H1 (cell line): Measurements from ENCODE around the gene ARHGEF10L. TPM values are rescaled to one million over a fixed set of nuclear protein-coding genes. Genes with fewer than 3 reads are reported as not detected.

ENCODE experiments used
- CTCF ChIA-PET: fragments of 300-600 bp; sonication (Branson Sonifier 250); formaldehyde crosslinking; loops from one replicate; lab custom pipeline; 2021; ENCODE audit not compliant: partially characterized antibody; lab: Charles Lee
- POLR2A ChIA-PET: fragments of 300-600 bp; sonication (Branson Sonifier 250); formaldehyde crosslinking; loops from one replicate; lab custom pipeline; 2021; ENCODE audit warnings: inconsistent platforms; ENCODE audit not compliant: partially characterized antibody; lab: Charles Lee
- DNase-seq, 2 experiments: peaks; one replicate each; pipeline versions ENCODE4 v3.0.0 to v3.0.0-alpha.2; 2010 to 2022; ENCODE audit warnings: low spot score in 2 of 2, low read depth in 1 of 2, mixed read lengths in 1 of 2
- FAIRE-seq: peaks from 2 replicates; lab custom pipeline; 2011; peaks lifted over from hg19 to GRCh38; lab: Jason Lieb, UNC
- H2AFZ ChIP-seq: 2 replicates; pipeline ENCODE4 v1.8.1; 2012; ENCODE audit warnings: low read length, inconsistent platforms
- H2AK5ac ChIP-seq: 2 replicates; pipeline ENCODE4 v1.6.1; 2013; ENCODE audit warnings: low read depth, low read length
- H2BK120ac ChIP-seq: replicated peaks from 2 replicates; pipeline ENCODE3; 2013; ENCODE audit warnings: low read depth, low read length, inconsistent platforms
- H2BK12ac ChIP-seq: 2 replicates; pipeline ENCODE4 v1.6.1; 2013; ENCODE audit warnings: low read depth, low read length
- H2BK15ac ChIP-seq: 2 replicates; pipeline ENCODE4 v1.6.1; 2013; ENCODE audit warnings: low read length
- H2BK20ac ChIP-seq: 2 replicates; pipeline ENCODE4 v1.6.1; 2013; ENCODE audit warnings: low read length
- H2BK5ac ChIP-seq: 2 replicates; pipeline ENCODE4 v1.6.1; 2013; ENCODE audit warnings: low read depth, low read length
- H3K14ac ChIP-seq: 2 replicates; pipeline ENCODE4 v1.6.1; 2013; ENCODE audit warnings: inconsistent platforms; ENCODE audit not compliant: insufficient read length
- H3K18ac ChIP-seq: 2 replicates; pipeline ENCODE4 v1.6.1; 2013; ENCODE audit warnings: low read length; ENCODE audit errors: extremely low read depth
- H3K23ac ChIP-seq: 2 replicates; pipeline ENCODE4 v1.6.1; 2013; ENCODE audit warnings: inconsistent platforms; ENCODE audit not compliant: insufficient read length
- H3K23me2 ChIP-seq: 2 replicates; pipeline ENCODE4 v1.6.1; 2013; ENCODE audit warnings: low read depth, low read length
- H3K27ac ChIP-seq: 2 replicates; pipeline ENCODE4 v1.6.1; 2011; ENCODE audit warnings: low read depth, low read length, inconsistent platforms
- H3K27me3 ChIP-seq, 4 experiments: replicated peaks in 1 of 4; 1 replicate in 1 of 4; 2 replicates in 3 of 4; pipeline versions ENCODE4 v1.6.1 to v1.8.1; 2011 to 2013; ENCODE audit warnings: low read length in 3 of 4, mild to moderate bottlenecking in 3 of 4, inconsistent platforms in 2 of 4, mixed read lengths in 2 of 4, moderate library complexity in 1 of 4; ENCODE audit not compliant: control insufficient read depth in 3 of 4, insufficient read depth in 3 of 4; ENCODE audit errors: extremely low read depth in 1 of 4
- H3K36me3 ChIP-seq, 4 experiments: 2 replicates each; pipeline versions ENCODE4 v1.6.1 to v1.8.1; 2011 to 2013; ENCODE audit warnings: mild to moderate bottlenecking in 4 of 4, low read length in 3 of 4, moderate library complexity in 2 of 4, control low read depth in 1 of 4, inconsistent platforms in 1 of 4; ENCODE audit not compliant: insufficient read depth in 4 of 4, control insufficient read depth in 2 of 4
- H3K4ac ChIP-seq: replicated peaks from 2 replicates; pipeline ENCODE3; 2013; ENCODE audit warnings: low read length, low read depth, mixed read lengths, inconsistent platforms; ENCODE audit not compliant: insufficient read length
- H3K4me1 ChIP-seq, 4 experiments: replicated peaks in 1 of 4; 1 replicate in 1 of 4; 2 replicates in 3 of 4; pipeline versions ENCODE4 v1.6.1 to v1.8.1; 2011 to 2013; ENCODE audit warnings: low read length in 3 of 4, inconsistent platforms in 2 of 4, mixed read lengths in 1 of 4; ENCODE audit not compliant: insufficient read depth in 4 of 4, control insufficient read depth in 3 of 4
- H3K4me2 ChIP-seq, 2 experiments: 2 replicates each; pipeline versions ENCODE4 v1.6.1 to v1.8.1; 2011 to 2013; ENCODE audit warnings: low read depth in 2 of 2, low read length in 2 of 2, control low read depth in 1 of 2, inconsistent platforms in 1 of 2, mild to moderate bottlenecking in 1 of 2; ENCODE audit not compliant: insufficient read depth in 1 of 2
- H3K4me3 ChIP-seq, 4 experiments: fragments of 200-600, 300-600 bp in 1 of 4; sonication (generic), shearing (Covaris generic), sonication (Bioruptor Twin) in 1 of 4; 2 replicates each; pipeline versions ENCODE4 v1.5.1 to v1.8.1; 2011 to 2016; ENCODE audit warnings: low read length in 4 of 4, low read depth in 3 of 4, control low read depth in 2 of 4, inconsistent platforms in 2 of 4, mild to moderate bottlenecking in 2 of 4, mixed read lengths in 1 of 4, moderate library complexity in 1 of 4; ENCODE audit not compliant: insufficient read depth in 2 of 4; ENCODE audit errors: extremely low read depth in 1 of 4
- H3K56ac ChIP-seq: replicated peaks from 2 replicates; pipeline ENCODE3; 2013; ENCODE audit warnings: low read depth, mild to moderate bottlenecking, mixed read lengths, low read length, inconsistent platforms; ENCODE audit not compliant: insufficient read length
- H3K79me1 ChIP-seq: 2 replicates; pipeline ENCODE4 v1.6.1; 2013; ENCODE audit warnings: low read depth, low read length, control low read depth
- H3K79me2 ChIP-seq, 2 experiments: 2 replicates each; pipeline versions ENCODE4 v1.6.1 to v1.8.1; 2012 to 2013; ENCODE audit warnings: low read length in 2 of 2, mild to moderate bottlenecking in 2 of 2, inconsistent platforms in 1 of 2; ENCODE audit not compliant: insufficient read depth in 2 of 2, control insufficient read depth in 1 of 2
- H3K9ac ChIP-seq, 4 experiments: replicated peaks in 1 of 4; 1 replicate in 1 of 4; 2 replicates in 3 of 4; pipeline versions ENCODE4 v1.6.1 to v1.8.1; 2011 to 2013; ENCODE audit warnings: low read depth in 3 of 4, low read length in 3 of 4, control low read depth in 2 of 4, mild to moderate bottlenecking in 2 of 4, moderate library complexity in 2 of 4, inconsistent platforms in 1 of 4; ENCODE audit errors: extremely low read depth in 1 of 4
- H3K9me3 ChIP-seq, 2 experiments: 2 replicates each; pipeline versions ENCODE4 v1.6.1 to v1.8.1; 2012 to 2013; ENCODE audit warnings: mild to moderate bottlenecking in 2 of 2, moderate library complexity in 2 of 2, control low read depth in 1 of 2, inconsistent platforms in 1 of 2, low read depth in 1 of 2, low read length in 1 of 2, mixed read lengths in 1 of 2; ENCODE audit not compliant: insufficient read depth in 2 of 2
- H4K20me1 ChIP-seq, 2 experiments: replicated peaks in 1 of 2; 2 replicates each; pipeline versions ENCODE3 to v1.8.1; 2011 to 2013; ENCODE audit warnings: inconsistent platforms in 2 of 2, low read length in 2 of 2, mild to moderate bottlenecking in 1 of 2; ENCODE audit not compliant: insufficient read depth in 2 of 2, control insufficient read depth in 1 of 2
- H4K5ac ChIP-seq: 2 replicates; pipeline ENCODE4 v1.6.1; 2013; ENCODE audit warnings: low read length, low read depth, mixed read lengths, inconsistent platforms; ENCODE audit not compliant: insufficient read length
- H4K8ac ChIP-seq: 2 replicates; pipeline ENCODE4 v1.8.0; 2013; ENCODE audit warnings: mild to moderate bottlenecking, moderate library complexity, low read length, inconsistent platforms; ENCODE audit not compliant: insufficient read depth; ENCODE audit errors: extremely low read depth
- H4K91ac ChIP-seq: replicated peaks from 2 replicates; pipeline ENCODE3; 2013; ENCODE audit warnings: low read length, mixed read lengths, inconsistent platforms; ENCODE audit not compliant: insufficient read length
- ASH2L ChIP-seq: fragments of 200-600, 300-600 bp; sonication (generic); IDR thresholded peaks from one replicate; pipeline ENCODE4 v1.7.1; 2017; ENCODE audit warnings: low read length
- ATF3 ChIP-seq: IDR thresholded peaks from 2 replicates; pipeline ENCODE4 v1.6.1; 2011; ENCODE audit warnings: low read depth, mild to moderate bottlenecking, low read length; ENCODE audit not compliant: insufficient read depth
- BACH1 ChIP-seq: IDR thresholded peaks from 2 replicates; pipeline ENCODE4 v1.6.1; 2012; ENCODE audit warnings: low read length, improper control_type of control experiment
- JUND ChIP-seq: IDR thresholded peaks from 2 replicates; pipeline ENCODE4 v1.6.1; 2011; ENCODE audit warnings: mild to moderate bottlenecking, improper control_type of control experiment, low read length
- KDM1A ChIP-seq: fragments of 200-600, 300-600 bp; sonication (generic); IDR thresholded peaks from 2 replicates; pipeline ENCODE4 v1.7.1; 2016; ENCODE audit warnings: mild to moderate bottlenecking, low read length, borderline replicate concordance
- NRF1 ChIP-seq: IDR thresholded peaks from 2 replicates; pipeline ENCODE4 v1.6.1; 2011; ENCODE audit warnings: mild to moderate bottlenecking, low read depth, low read length, improper control_type of control experiment
- POLR2A ChIP-seq, 2 experiments: IDR thresholded peaks; 1 replicate in 1 of 2; 2 replicates in 1 of 2; pipeline ENCODE4 v1.6.1; 2011; ENCODE audit warnings: low read depth in 2 of 2, low read length in 2 of 2, mild to moderate bottlenecking in 2 of 2; ENCODE audit errors: control extremely low read depth in 1 of 2
- POU5F1 ChIP-seq: IDR thresholded peaks from 2 replicates; pipeline ENCODE4 v1.6.1; 2011; ENCODE audit warnings: low read depth, mild to moderate bottlenecking, low read length, moderate library complexity
- SIRT6 ChIP-seq: IDR thresholded peaks from one replicate; pipeline ENCODE4 v1.7.1; 2012; ENCODE audit warnings: low read length, inconsistent platforms
- YY1 ChIP-seq: IDR thresholded peaks from 2 replicates; pipeline ENCODE4 v1.6.1; 2011; ENCODE audit warnings: low read depth, mild to moderate bottlenecking, low read length
- WGBS, 2 experiments: shearing (Covaris generic) in 1 of 2; methylation state at CpG; one replicate each; pipeline versions ENCODE4 v1.1.6 to v1.1.7; 2013 to 2015; ENCODE audit warnings: low lambda C conversion rate in 2 of 2, mixed read lengths in 2 of 2, inconsistent platforms in 1 of 2, low coverage in 1 of 2, missing lambda C conversion rate in 1 of 2; ENCODE audit not compliant: insufficient replicate concordance in 2 of 2, insufficient coverage in 1 of 2, insufficient read length in 1 of 2; ENCODE audit errors: extremely low coverage in 1 of 2, missing lambda C conversion rate in 1 of 2; 5-methylcytosine and 5-hydroxymethylcytosine counted together
- polyA plus RNA-seq, 7 experiments: library from polyadenylated mRNA; depleted of rRNA in 3 of 7; stranded (reverse) in 5 of 7; unstranded in 2 of 7; fragments of >200 nt in 5 of 7; fragments of 200-250 nt in 2 of 7; gene quantifications; 1 replicate in 5 of 7; 2 replicates in 1 of 7; 4 replicates in 1 of 7; pipeline versions ENCODE4 v1.2.1 to v1.2.3, GENCODE V29; 2011 to 2013; ENCODE audit warnings: missing spikeins in 2 of 7, mixed read lengths in 2 of 7
- total RNA-seq: library from RNA; stranded (reverse); fragmentation: NEBNext Ultra II Directional; extraction: Animal tissue kit (Norgen Biotek cat#: 25700); gene quantifications from 2 replicates; pipeline ENCODE4 v1.2.1, GENCODE V29; 2021

Gene ARHGEF10L
- total and polyA plus RNA-seq, 2 of the 8 experiments (the other 6 are each of a cell fraction or from before 2014, with no cell fraction given): 33.6 to 39.6 TPM

- Histone ChIP-seq H3K23ac (no peak overlapping the region), H2BK12ac (no peak overlapping the region), H2BK20ac (no peak overlapping the region), H3K4ac (no peak overlapping the region), H3K36me3 (peaks cover 17 to 48% (median 36%) of the 10 kb centered on the region in 4 experiments), H3K14ac (no peak overlapping the region), H3K4me2 (no peak overlapping the region), H2BK120ac (no peak overlapping the region), H4K8ac (no peak overlapping the region; the same call in 1 of the 2 replicates), H2BK15ac (no peak overlapping the region), H4K5ac (no peak overlapping the region), H3K79me2 (no peaks in the 10 kb centered on the region), H2AK5ac (no peak overlapping the region), H3K9ac (no peak overlapping the region), H3K23me2 (no peaks in the 10 kb centered on the region), H3K27me3 (no peaks in the 10 kb centered on the region), H3K4me1 (0 out of 7 replicates have a peak, but pooled peaks cover 0 to 2% (median 0%) of the 10 kb centered on the region in 4 experiments), H4K20me1 (peaks cover 2 to 5% of the 10 kb centered on the region in 2 experiments), H3K56ac (no peak overlapping the region), H3K18ac (no peak overlapping the region), H4K91ac (no peak overlapping the region), H3K4me3 (no peak overlapping the region), H3K79me1 (no peaks in the 10 kb centered on the region; the same call in 1 of the 2 replicates), H2BK5ac (no peak overlapping the region), H2AFZ (no peak overlapping the region), H3K27ac (no peak overlapping the region), H3K9me3 (no peaks in the 10 kb centered on the region)
- DNase-seq (no peak), FAIRE-seq (no peak)
- POLR2A ChIA-PET: no interaction called here
- WGBS, 2 experiments: 95% methylated on average over 13 of the region's 14 CpGs; no CpG with 5 or more reads in 1 of the 2 experiments
- CTCF ChIA-PET: interaction anchor here (0.7 to 3.0 kb wide), 9 partner anchors 9 to 168 kb away, joined by 3 to 16 read pairs (median 4); no protein-coding TSS in a partner anchor
- TF ChIP-seq ATF3 (no peak), NRF1 (no peak), POLR2A (IDR thresholded peaks at IDR 0.05; ENCODE audit: control extremely low read depth in 1 of 2, low read depth in 2 of 2, low read length in 2 of 2) (no peak), YY1 (no peak), POU5F1 (no peak), SIRT6 (no peak), JUND (no peak), KDM1A (no peak), BACH1 (no peak), ASH2L (no peak)
Observed at GRCh38 chr1:17639703-17640340, 100.3 kb downstream of the ARHGEF10L start.
